ENCODE results near the gene CBFA2T2.
"Not testable (repeated sequence)": the region's sequence is repeated elsewhere in the genome, so short reads cannot be mapped to it uniquely, and the experiment has no call there.

The CBFA2T2 gene

GRCh38 chr20:33490934-33491656, 1.2 kb downstream of the CBFA2T2 start:
- TF ChIP-seq Cebpa-rat (IDR thresholded peaks at IDR 0.05), result no peak
- peaks cover 0 to 44% (median 26%) of the 10 kb centered on the region in 11 experiments; a peak in 14 of 22 replicates for H4K20me1 ChIP-seq
- peaks cover 0 to 14% (median 0%) of the 10 kb centered on the region in 11 experiments; a peak in 4 of 22 replicates for H3K36me3 ChIP-seq
- H3K4me3 ChIP-seq, result peak overlapping the region; percentile 77 to 95 (median 91)
- no peaks in the 10 kb centered on the region for H3K27me3 ChIP-seq
- H3K9ac ChIP-seq, result peak overlapping the region; percentile 87 to 95 (median 92)
- H3K4me2 ChIP-seq, result peak overlapping the region; percentile 66 to 98 (median 90)
- peak overlapping the region in 10 of 11 experiments; percentile 78 to 91 (median 84); a peak in 17 of 22 replicates for H3K27ac ChIP-seq
- peaks cover 28 to 42% (median 37%) of the 10 kb centered on the region in 10 experiments for H3K4me1 ChIP-seq
- no peaks in the 10 kb centered on the region for H3K9me3 ChIP-seq (replicated peaks in 1 of 11)

- no peak for TF ChIP-seq Cebpa-rat (IDR thresholded peaks at IDR 0.05)
- peaks cover 28 to 42% (median 35%) of the 10 kb centered on the region in 10 experiments for H3K4me1 ChIP-seq
- H3K9ac ChIP-seq, result 0 out of 22 replicates have a peak overlapping the region, but pooled peaks of 1 of the 11 experiments have one; percentile 12
- H3K9me3 ChIP-seq (replicated peaks in 1 of 11), result no peaks in the 10 kb centered on the region
- peaks cover 3 to 66% (median 31%) of the 10 kb centered on the region in 11 experiments; a peak in 15 of 22 replicates for H4K20me1 ChIP-seq
- H3K36me3 ChIP-seq, result peaks cover 0 to 23% (median 5%) of the 10 kb centered on the region in 11 experiments; a peak in 9 of 22 replicates
- peak overlapping the region in 5 of 11 experiments; percentile 24 to 87 (median 49); a peak in 3 of 22 replicates for H3K4me2 ChIP-seq
- no peaks in the 10 kb centered on the region for H3K27me3 ChIP-seq
- H3K4me3 ChIP-seq, result no peak overlapping the region
- H3K27ac ChIP-seq, result no peak overlapping the region
These were observed 3.3 kb downstream of the CBFA2T2 start for GRCh38 chr20:33493076-33493766.

DNA sequence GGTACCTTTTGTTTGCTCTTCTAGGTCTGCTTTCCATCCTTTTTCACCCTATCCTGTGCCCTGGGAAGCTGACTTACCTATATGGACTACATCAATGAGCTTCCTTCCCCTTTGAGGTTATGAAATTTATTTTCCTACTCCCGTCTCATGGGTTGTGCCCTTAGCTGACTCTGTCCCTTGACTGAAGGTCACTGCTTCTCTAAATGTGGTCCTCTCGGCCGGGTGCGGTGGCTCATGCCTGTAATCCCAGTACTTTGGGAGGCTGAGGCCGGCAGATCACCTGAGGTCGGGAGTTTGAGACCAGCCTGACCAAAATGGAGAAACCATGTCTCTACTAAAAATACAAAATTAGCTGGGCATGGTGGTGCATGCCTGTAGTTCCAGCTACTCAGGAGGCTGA, 6.9 kb downstream of the CBFA2T2 start:
- peaks cover 4 to 22% (median 15%) of the 10 kb centered on the region in 10 experiments; a peak in 19 of 20 replicates for H3K4me1 ChIP-seq
- not testable (repeated sequence) for H3K27ac ChIP-seq; H3K4me2 ChIP-seq; H3K9me3 ChIP-seq (replicated peaks in 1 of 11); H3K27me3 ChIP-seq; H3K9ac ChIP-seq; H3K4me3 ChIP-seq
- peaks cover 0 to 23% (median 5%) of the 10 kb centered on the region in 11 experiments; a peak in 9 of 22 replicates for H3K36me3 ChIP-seq
- peaks cover 15 to 92% (median 40%) of the 10 kb centered on the region in 11 experiments; a peak in 18 of 22 replicates for H4K20me1 ChIP-seq

DNA sequence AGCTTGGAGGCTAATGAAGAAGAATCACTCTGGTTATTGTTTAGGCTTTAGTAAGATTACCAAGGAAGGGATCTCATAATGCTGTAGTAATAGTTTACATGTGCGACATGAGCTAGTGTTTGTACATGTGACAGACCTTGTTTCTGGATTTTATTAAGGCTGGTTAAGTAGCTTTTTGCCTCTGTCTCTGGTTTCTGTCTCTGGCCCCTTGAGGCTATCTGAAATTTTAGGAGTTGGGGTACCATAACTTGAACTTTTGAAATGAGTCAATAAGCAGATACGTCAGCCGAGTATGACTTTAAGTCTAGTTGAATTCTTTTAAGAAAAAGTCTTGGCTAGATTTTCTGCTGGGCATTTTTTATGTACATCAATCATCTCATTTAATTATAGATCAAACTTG, 9.5 kb downstream of the CBFA2T2 start:
- no peak overlapping the region for H3K4me2 ChIP-seq

GRCh38 chr20:33501000-33501399, 11.1 kb downstream of the CBFA2T2 start:
- Histone ChIP-seq H3K9me3 (replicated peaks in 1 of 11) (no peaks in the 10 kb centered on the region), H3K9ac (no peak overlapping the region), H3K27ac (no peak overlapping the region), H3K36me3 (peaks cover 0 to 17% (median 8%) of the 10 kb centered on the region in 11 experiments; a peak in 12 of 22 replicates), H3K27me3 (no peaks in the 10 kb centered on the region), H4K20me1 (peaks cover 12 to 94% (median 27%) of the 10 kb centered on the region in 11 experiments; a peak in 16 of 22 replicates), H3K4me3 (no peak overlapping the region), H3K4me2 (no peak overlapping the region), H3K4me1 (peaks cover 0 to 11% (median 0%) of the 10 kb centered on the region in 10 experiments; a peak in 2 of 20 replicates)
- TF ChIP-seq Cebpa-rat (IDR thresholded peaks at IDR 0.05), result no peak

More for the DNA sequence above, 9.5 kb downstream of the CBFA2T2 start:
- Histone ChIP-seq H4K20me1 (peaks cover 12 to 90% (median 29%) of the 10 kb centered on the region in 11 experiments; a peak in 16 of 22 replicates), H3K4me3 (no peak overlapping the region), H3K9ac (no peak overlapping the region), H3K27me3 (no peaks in the 10 kb centered on the region), H3K36me3 (peaks cover 0 to 16% (median 5%) of the 10 kb centered on the region in 11 experiments; a peak in 11 of 22 replicates), H3K27ac (no peak overlapping the region), H3K4me1 (peaks cover 0 to 11% (median 0%) of the 10 kb centered on the region in 10 experiments; a peak in 2 of 20 replicates), H3K9me3 (replicated peaks in 1 of 11) (no peaks in the 10 kb centered on the region)
- TF ChIP-seq Cebpa-rat (IDR thresholded peaks at IDR 0.05), result no peak

- Histone ChIP-seq H3K4me3 (no peak overlapping the region), H3K4me2 (no peak overlapping the region), H3K4me1 (0 out of 20 replicates have a peak, but pooled peaks cover 0 to 11% (median 0%) of the 10 kb centered on the region in 10 experiments), H4K20me1 (peaks cover under 1 to 94% (median 18%) of the 10 kb centered on the region in 11 experiments; a peak in 14 of 22 replicates), H3K27me3 (no peaks in the 10 kb centered on the region), H3K9me3 (replicated peaks in 1 of 11) (peaks cover 0 to 7% (median 1%) of the 10 kb centered on the region in 11 experiments; a peak in 6 of 22 replicates), H3K27ac (no peak overlapping the region), H3K9ac (no peak overlapping the region), H3K36me3 (peaks cover 0 to 19% (median 8%) of the 10 kb centered on the region in 11 experiments; a peak in 12 of 22 replicates)
- no peak for TF ChIP-seq Cebpa-rat (IDR thresholded peaks at IDR 0.05)
These were observed 13.7 kb downstream of the CBFA2T2 start for GRCh38 chr20:33503564-33503963.

- no peak overlapping the region for H3K9ac ChIP-seq
- H3K4me1 ChIP-seq, result peaks cover 0 to under 1% (median 0%) of the 10 kb centered on the region in 10 experiments; a peak in 1 of 20 replicates
- no peak for TF ChIP-seq Cebpa-rat (IDR thresholded peaks at IDR 0.05)
- peaks cover 0 to 33% (median 12%) of the 10 kb centered on the region in 11 experiments; a peak in 15 of 22 replicates for H3K36me3 ChIP-seq
- H3K4me2 ChIP-seq, result no peak overlapping the region
- no peak overlapping the region for H3K27ac ChIP-seq
- H3K27me3 ChIP-seq, result no peaks in the 10 kb centered on the region
- peaks cover 0 to 29% (median 18%) of the 10 kb centered on the region in 11 experiments; a peak in 16 of 22 replicates for H3K9me3 ChIP-seq (replicated peaks in 1 of 11)
- no peak overlapping the region for H3K4me3 ChIP-seq
- peaks cover 0 to 86% (median 9%) of the 10 kb centered on the region in 11 experiments; a peak in 12 of 22 replicates for H4K20me1 ChIP-seq
These were observed 16.7 kb downstream of the CBFA2T2 start for GRCh38 chr20:33506576-33506975.

DNA sequence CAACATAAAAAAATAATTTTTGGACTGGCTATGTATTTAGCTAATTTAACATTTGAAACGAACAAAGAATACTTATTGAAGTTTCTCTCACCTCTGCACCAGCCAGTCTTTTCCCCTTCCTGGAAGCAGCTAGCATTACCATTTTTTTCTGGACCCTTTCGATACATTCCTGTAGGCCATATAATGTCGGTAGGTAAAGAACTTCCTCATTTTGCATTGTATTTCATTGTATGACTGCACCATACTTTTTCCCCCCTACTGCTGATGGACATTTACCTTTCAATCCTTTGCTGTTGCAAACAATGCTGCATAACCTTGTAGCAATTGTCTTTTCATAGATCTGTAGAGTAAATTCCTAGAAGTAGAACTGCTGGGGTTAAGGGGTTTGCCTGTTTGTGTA, 17.6 kb downstream of the CBFA2T2 start:
- TF ChIP-seq Cebpa-rat (IDR thresholded peaks at IDR 0.05), result no peak
- H3K4me2 ChIP-seq, result no peak overlapping the region
- H3K9me3 ChIP-seq (replicated peaks in 1 of 11), result peaks cover 0 to 36% (median 25%) of the 10 kb centered on the region in 11 experiments; a peak in 16 of 22 replicates
- no peak overlapping the region for H3K4me3 ChIP-seq
- H3K9ac ChIP-seq, result no peak overlapping the region
- peaks cover 0 to 38% (median 13%) of the 10 kb centered on the region in 11 experiments; a peak in 15 of 22 replicates for H3K36me3 ChIP-seq
- H3K27me3 ChIP-seq, result no peaks in the 10 kb centered on the region
- peaks cover under 1 to 86% (median 12%) of the 10 kb centered on the region in 11 experiments; a peak in 13 of 22 replicates for H4K20me1 ChIP-seq
- peaks cover 0 to 6% (median 0%) of the 10 kb centered on the region in 10 experiments; a peak in 3 of 20 replicates for H3K4me1 ChIP-seq
- H3K27ac ChIP-seq, result no peak overlapping the region

DNA sequence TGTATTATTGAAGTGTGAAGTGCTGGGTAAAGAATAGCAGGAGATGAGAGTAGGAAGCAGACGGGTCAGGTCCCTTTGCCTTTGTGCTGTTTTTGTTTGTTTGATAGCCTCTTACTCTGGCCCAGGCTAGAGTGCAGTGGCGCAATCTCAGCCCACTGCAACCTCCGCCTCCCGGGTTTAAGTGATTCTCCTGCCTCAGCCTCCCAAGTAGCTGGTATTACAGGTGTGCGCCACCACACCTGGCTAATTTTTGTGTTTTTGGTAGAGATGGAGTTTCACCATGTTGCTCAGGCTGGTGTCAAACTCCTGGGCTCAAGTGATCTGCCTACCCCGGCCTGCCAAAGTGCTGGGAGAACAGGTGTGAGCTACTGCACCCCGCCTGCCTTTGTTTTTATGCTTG, 18.1 kb downstream of the CBFA2T2 start:
- peaks cover 6 to 90% (median 13%) of the 10 kb centered on the region in 11 experiments; a peak in 13 of 22 replicates for H4K20me1 ChIP-seq
- H3K27me3 ChIP-seq, H3K4me2 ChIP-seq, H3K27ac ChIP-seq, H3K4me3 ChIP-seq, H3K4me1 ChIP-seq, H3K9ac ChIP-seq: not testable (repeated sequence)
- peaks cover 0 to 36% (median 25%) of the 10 kb centered on the region in 11 experiments; a peak in 16 of 22 replicates for H3K9me3 ChIP-seq (replicated peaks in 1 of 11)
- peaks cover 0 to 38% (median 13%) of the 10 kb centered on the region in 11 experiments; a peak in 15 of 22 replicates for H3K36me3 ChIP-seq

DNA sequence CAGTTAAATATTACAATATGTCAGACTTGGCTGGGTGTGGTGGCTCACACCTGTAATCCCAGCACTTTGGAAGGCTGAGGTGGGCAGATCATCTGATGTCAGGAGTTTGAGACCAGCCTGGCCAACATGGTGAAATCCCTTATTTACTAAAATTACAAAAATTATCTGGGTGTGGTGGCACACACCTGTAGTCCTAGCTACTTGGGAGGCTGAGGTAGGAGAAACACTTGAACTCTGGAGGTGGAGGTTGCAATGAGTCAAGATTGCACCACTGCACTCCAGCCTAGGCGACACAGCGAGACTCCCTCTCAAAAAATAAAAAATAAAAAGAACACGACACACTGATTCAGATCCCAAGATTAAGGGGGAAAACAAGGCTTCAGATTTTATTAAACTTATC, 19.2 kb downstream of the CBFA2T2 start:
- H3K4me1 ChIP-seq, H3K27ac ChIP-seq, H3K4me3 ChIP-seq, H3K4me2 ChIP-seq, H3K9ac ChIP-seq, H3K27me3 ChIP-seq: not testable (repeated sequence)
- peaks cover 0 to 38% (median 13%) of the 10 kb centered on the region in 11 experiments; a peak in 15 of 22 replicates for H3K36me3 ChIP-seq
- H4K20me1 ChIP-seq, result peaks cover 6 to 92% (median 18%) of the 10 kb centered on the region in 11 experiments; a peak in 14 of 22 replicates
- peaks cover 0 to 36% (median 25%) of the 10 kb centered on the region in 11 experiments; a peak in 16 of 22 replicates for H3K9me3 ChIP-seq (replicated peaks in 1 of 11)

GRCh38 chr20:33511876-33512275, 22.0 kb downstream of the CBFA2T2 start:
- H3K9ac ChIP-seq, H3K4me3 ChIP-seq, H3K4me1 ChIP-seq, H3K27me3 ChIP-seq, H3K27ac ChIP-seq: not testable (repeated sequence)
- 0 out of 22 replicates have a peak overlapping the region, but pooled peaks of 2 of the 11 experiments have one; percentile 1 to 15 for H3K4me2 ChIP-seq
- H4K20me1 ChIP-seq, result peaks cover 6 to 92% (median 29%) of the 10 kb centered on the region in 11 experiments; a peak in 16 of 22 replicates
- H3K9me3 ChIP-seq (replicated peaks in 1 of 11), result peaks cover 0 to 36% (median 25%) of the 10 kb centered on the region in 11 experiments; a peak in 16 of 22 replicates
- peaks cover 0 to 23% (median 11%) of the 10 kb centered on the region in 11 experiments; a peak in 10 of 22 replicates for H3K36me3 ChIP-seq

Data from BLaER1 treated with 17β-estradiol and CSF1 and Interleukin-3, amounts not matched to agents 10 nM and 100 nM (cell line).